Activated CD8-positive, alpha-beta T cell treated with anti-CD3 and anti-CD28 coated beads for 36 hours (primary cell): Measurements from ENCODE around the gene LRP1B. TPM values are rescaled to one million over a fixed set of nuclear protein-coding genes. Genes with fewer than 3 reads are reported as not detected.

Experiments used
- ATAC-seq: fragments of 200-7000 bp; cut with Tn5 transposase; one replicate; pipeline ENCODE4 v1.10.0; 2021; ENCODE audit warnings: mild to moderate bottlenecking, moderate library complexity
- CTCF ChIA-PET: fragments of 350-600 bp; sonication (Branson Sonifier 250); formaldehyde crosslinking; loops from one replicate; lab custom pipeline; 2021; ENCODE audit warnings: antibody characterized with exemption; lab: Charles Lee
- POLR2A ChIA-PET: fragments of 350-600 bp; sonication (Branson Sonifier 250); formaldehyde crosslinking; loops from one replicate; lab custom pipeline; 2021; ENCODE audit warnings: antibody characterized with exemption; lab: Charles Lee
- DNase-seq: peaks from one replicate; pipeline ENCODE4 v3.0.0-alpha.2; 2020
- H3K27ac Mint-ChIP-seq: one replicate; pipeline ENCODE4 v1.8.0; 2021; ENCODE audit warnings: mild to moderate bottlenecking, mixed read lengths
- H3K27me3 Mint-ChIP-seq: one replicate; pipeline ENCODE4 v1.8.0; 2021; ENCODE audit warnings: mixed read lengths
- H3K36me3 Mint-ChIP-seq: one replicate; pipeline ENCODE4 v1.8.0; 2021; ENCODE audit warnings: low read depth, mixed read lengths
- H3K4me1 Mint-ChIP-seq: one replicate; pipeline ENCODE4 v1.8.0; 2021; ENCODE audit warnings: low read depth, mixed read lengths
- H3K4me3 Mint-ChIP-seq: one replicate; pipeline ENCODE4 v1.8.0; 2021; ENCODE audit warnings: mild to moderate bottlenecking, moderate library complexity, mixed read lengths
- H3K9me3 Mint-ChIP-seq: one replicate; pipeline ENCODE4 v1.8.0; 2021; ENCODE audit warnings: mixed read lengths
- CTCF ChIP-seq: fragments of 200-600 bp; IDR thresholded peaks from one replicate; pipeline ENCODE4 v1.8.0; 2022; ENCODE audit warnings: antibody characterized with exemption, mild to moderate bottlenecking
- intact Hi-C: fragments of 100-400 bp; cut with micrococcal nuclease; formaldehyde crosslinking; loops from one replicate; pipeline ENCODE4 v1.10.0; 2022
- total RNA-seq, 2 experiments: library from RNA; stranded (reverse); gene quantifications; one replicate each; pipeline ENCODE4 v1.2.3, GENCODE V29; 2021

The LRP1B gene
- total RNA-seq, 2 experiments from 2014 or later, result not detected

- Mint-ChIP-seq H3K4me3 (no peak overlapping the region), H3K9me3 (peaks cover 5% of the 10 kb centered on the region), H3K27ac (no peak overlapping the region), H3K27me3 (no peaks in the 10 kb centered on the region), H3K4me1 (no peaks in the 10 kb centered on the region), H3K36me3 (no peaks in the 10 kb centered on the region)
- ATAC-seq, result no peak
- no peak for TF ChIP-seq CTCF
- POLR2A ChIA-PET, result no interaction called here
- intact Hi-C loops, result no loop called here
- no peak for DNase-seq
- CTCF ChIA-PET, result interaction anchor here (1.7 kb wide), 1 partner anchor 11 kb away, joined by 3 read pairs; no protein-coding TSS in a partner anchor
Measured at GRCh38 chr2:141959016-141959415, 171.8 kb downstream of the LRP1B start.

GRCh38 chr2:141957827-141958450 lies 172.9 kb downstream of the LRP1B start:
- no peak for TF ChIP-seq CTCF
- H3K4me1 Mint-ChIP-seq, result no peaks in the 10 kb centered on the region
- no peak overlapping the region for H3K27ac Mint-ChIP-seq
- no peaks in the 10 kb centered on the region for H3K27me3 Mint-ChIP-seq
- no peaks in the 10 kb centered on the region for H3K36me3 Mint-ChIP-seq
- no peak for DNase-seq
- no peak for ATAC-seq
- H3K4me3 Mint-ChIP-seq, result no peak overlapping the region
- ChIA-PET POLR2A (no interaction called here), CTCF (interaction anchor here (1.7 kb wide), 1 partner anchor 10 kb away, joined by 3 read pairs; no protein-coding TSS in a partner anchor)
- H3K9me3 Mint-ChIP-seq, result peaks cover 7% of the 10 kb centered on the region
- intact Hi-C loops, result no loop called here

- Mint-ChIP-seq H3K4me3 (no peak overlapping the region), H3K9me3 (peaks cover 6% of the 10 kb centered on the region), H3K36me3 (no peaks in the 10 kb centered on the region), H3K4me1 (no peaks in the 10 kb centered on the region), H3K27me3 (no peaks in the 10 kb centered on the region), H3K27ac (no peak overlapping the region)
- intact Hi-C loops, result no loop called here
- DNase-seq (no peak), ATAC-seq (no peak)
- no peak for TF ChIP-seq CTCF
- CTCF ChIA-PET, result interaction anchor here (1.7 kb wide), 1 partner anchor 9 kb away, joined by 3 read pairs; no protein-coding TSS in a partner anchor
- POLR2A ChIA-PET, result no interaction called here
Measured at GRCh38 chr2:141957321-141957720, 173.5 kb downstream of the LRP1B start.

- ATAC-seq (no peak), DNase-seq (no peak)
- TF ChIP-seq CTCF, result no peak
- H3K9me3 Mint-ChIP-seq, result peaks cover 4% of the 10 kb centered on the region
- no peaks in the 10 kb centered on the region for H3K36me3 Mint-ChIP-seq
- H3K27me3 Mint-ChIP-seq, result no peaks in the 10 kb centered on the region
- no peak overlapping the region for H3K4me3 Mint-ChIP-seq
- no peaks in the 10 kb centered on the region for H3K4me1 Mint-ChIP-seq
- no peak overlapping the region for H3K27ac Mint-ChIP-seq
- intact Hi-C loops, result no loop called here
- POLR2A ChIA-PET, result no interaction called here
- CTCF ChIA-PET, result interaction anchor here (0.9 kb wide), 1 partner anchor 11 kb away, joined by 3 read pairs; no protein-coding TSS in a partner anchor
Measured at GRCh38 chr2:141947396-141948114, 183.3 kb downstream of the LRP1B start.

GRCh38 chr2:141946016-141946415 lies 184.8 kb downstream of the LRP1B start:
- POLR2A ChIA-PET, result no interaction called here
- no peak overlapping the region for H3K27ac Mint-ChIP-seq
- DNase-seq, result no peak
- H3K27me3 Mint-ChIP-seq, result no peaks in the 10 kb centered on the region
- ATAC-seq, result no peak
- no peaks in the 10 kb centered on the region for H3K4me1 Mint-ChIP-seq
- H3K4me3 Mint-ChIP-seq, result no peak overlapping the region
- intact Hi-C loops, result no loop called here
- TF ChIP-seq CTCF, result no peak
- no peaks in the 10 kb centered on the region for H3K36me3 Mint-ChIP-seq
- peaks cover 5% of the 10 kb centered on the region for H3K9me3 Mint-ChIP-seq
- CTCF ChIA-PET, result no interaction called here
